ENCODE results near the gene DNLZ.

DNLZ gene

GRCh38 chr9:136358888-136359287, 4.7 kb downstream of the DNLZ start:
- Histone ChIP-seq H3F3A (ENCODE audit: insufficient read depth) (no peaks in the 10 kb centered on the region), H3K9me2 (replicated peaks; ENCODE audit: insufficient read depth, low read length) (no peaks in the 10 kb centered on the region), H2AFZ (ENCODE audit: low read depth, low read length, severe bottlenecking) (no peak overlapping the region), H3K4me2 (ENCODE audit: low read depth, low read length, poor library complexity, severe bottlenecking) (no peak overlapping the region), H3K27ac (ENCODE audit: low read depth, low read length) (no peak overlapping the region), H3K9ac (ENCODE audit: low read length) (no peak overlapping the region), H3K36me3 (ENCODE audit: low read length) (no peaks in the 10 kb centered on the region), H3K27me3 (ENCODE audit: low read length) (no peaks in the 10 kb centered on the region), H3K9me3 (ENCODE audit: insufficient read depth, low read length) (no peaks in the 10 kb centered on the region), H3K4me3 (ENCODE audit: insufficient read depth, low read length, poor library complexity, severe bottlenecking) (no peak overlapping the region), H4K20me1 (ENCODE audit: low read depth, low read length) (no peaks in the 10 kb centered on the region), H3K79me2 (ENCODE audit: insufficient read depth, low read length) (no peaks in the 10 kb centered on the region)
- no peak for TF ChIP-seq EZH2phosphoT487 (conservative IDR thresholded peaks at IDR 0.05; ENCODE audit: low read length)
- TF ChIP-seq, protein P1, sequence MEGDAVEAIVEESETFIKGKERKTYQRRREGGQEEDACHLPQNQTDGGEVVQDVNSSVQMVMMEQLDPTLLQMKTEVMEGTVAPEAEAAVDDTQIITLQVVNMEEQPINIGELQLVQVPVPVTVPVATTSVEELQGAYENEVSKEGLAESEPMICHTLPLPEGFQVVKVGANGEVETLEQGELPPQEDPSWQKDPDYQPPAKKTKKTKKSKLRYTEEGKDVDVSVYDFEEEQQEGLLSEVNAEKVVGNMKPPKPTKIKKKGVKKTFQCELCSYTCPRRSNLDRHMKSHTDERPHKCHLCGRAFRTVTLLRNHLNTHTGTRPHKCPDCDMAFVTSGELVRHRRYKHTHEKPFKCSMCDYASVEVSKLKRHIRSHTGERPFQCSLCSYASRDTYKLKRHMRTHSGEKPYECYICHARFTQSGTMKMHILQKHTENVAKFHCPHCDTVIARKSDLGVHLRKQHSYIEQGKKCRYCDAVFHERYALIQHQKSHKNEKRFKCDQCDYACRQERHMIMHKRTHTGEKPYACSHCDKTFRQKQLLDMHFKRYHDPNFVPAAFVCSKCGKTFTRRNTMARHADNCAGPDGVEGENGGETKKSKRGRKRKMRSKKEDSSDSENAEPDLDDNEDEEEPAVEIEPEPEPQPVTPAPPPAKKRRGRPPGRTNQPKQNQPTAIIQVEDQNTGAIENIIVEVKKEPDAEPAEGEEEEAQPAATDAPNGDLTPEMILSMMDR (IDR thresholded peaks at IDR 0.05; ENCODE audit: insufficient read depth, low read length, poor library complexity, severe bottlenecking), result no peak

GRCh38 chr9:136358016-136358415, 5.5 kb downstream of the DNLZ start:
- H3K27ac ChIP-seq (ENCODE audit: low read depth, low read length), result no peak overlapping the region
- no peaks in the 10 kb centered on the region for H3F3A ChIP-seq (ENCODE audit: insufficient read depth)
- no peak overlapping the region for H3K4me2 ChIP-seq (ENCODE audit: low read depth, low read length, poor library complexity, severe bottlenecking)
- no peaks in the 10 kb centered on the region for H3K9me3 ChIP-seq (ENCODE audit: insufficient read depth, low read length)
- H3K9me2 ChIP-seq (replicated peaks; ENCODE audit: insufficient read depth, low read length), result no peaks in the 10 kb centered on the region
- no peaks in the 10 kb centered on the region for H3K79me2 ChIP-seq (ENCODE audit: insufficient read depth, low read length)
- TF ChIP-seq, protein P1 (IDR thresholded peaks at IDR 0.05; ENCODE audit: insufficient read depth, low read length, poor library complexity, severe bottlenecking), result no peak
- no peak for TF ChIP-seq EZH2phosphoT487 (conservative IDR thresholded peaks at IDR 0.05; ENCODE audit: low read length)
- H2AFZ ChIP-seq (ENCODE audit: low read depth, low read length, severe bottlenecking), result no peak overlapping the region
- no peak overlapping the region for H3K9ac ChIP-seq (ENCODE audit: low read length)
- H4K20me1 ChIP-seq (ENCODE audit: low read depth, low read length), result no peaks in the 10 kb centered on the region
- H3K36me3 ChIP-seq (ENCODE audit: low read length), result no peaks in the 10 kb centered on the region
- H3K4me3 ChIP-seq (ENCODE audit: insufficient read depth, low read length, poor library complexity, severe bottlenecking), result no peak overlapping the region
- H3K27me3 ChIP-seq (ENCODE audit: low read length), result no peaks in the 10 kb centered on the region

DNA sequence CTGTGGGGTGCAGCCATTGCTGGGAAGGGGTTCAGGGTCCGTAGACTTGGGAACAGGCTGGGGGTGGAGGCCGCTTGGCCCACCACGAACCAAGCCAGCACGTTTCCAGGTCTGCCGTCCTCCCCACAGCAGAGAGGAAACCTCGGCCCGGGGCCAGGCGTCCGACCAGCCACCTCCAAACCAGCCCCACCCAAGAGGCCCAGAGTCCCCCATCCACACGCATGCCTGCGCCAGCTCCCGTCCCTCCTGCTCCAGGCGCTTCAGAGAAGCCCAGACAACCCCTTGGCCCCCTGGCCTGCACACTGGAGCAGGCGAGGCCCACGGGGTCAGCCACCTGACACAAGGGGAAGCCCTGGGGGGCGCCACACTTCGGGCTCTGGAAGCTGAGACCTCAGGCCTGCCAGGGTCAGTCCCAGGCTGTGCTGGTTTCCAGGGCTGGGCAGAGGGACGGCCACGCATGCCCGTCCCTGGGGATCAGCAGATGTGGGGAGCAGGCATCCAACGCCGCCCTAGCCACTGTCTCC, 6.3 kb downstream of the DNLZ start:
- TF ChIP-seq EZH2phosphoT487 (conservative IDR thresholded peaks at IDR 0.05; ENCODE audit: low read length), result no peak
- TF ChIP-seq, protein P1 (IDR thresholded peaks at IDR 0.05; ENCODE audit: insufficient read depth, low read length, poor library complexity, severe bottlenecking), result no peak
- H2AFZ ChIP-seq (ENCODE audit: low read depth, low read length, severe bottlenecking), result no peak overlapping the region
- no peaks in the 10 kb centered on the region for H3K36me3 ChIP-seq (ENCODE audit: low read length)
- H3K4me3 ChIP-seq (ENCODE audit: insufficient read depth, low read length, poor library complexity, severe bottlenecking), result no peak overlapping the region
- H3K9ac ChIP-seq (ENCODE audit: low read length), result no peak overlapping the region
- no peak overlapping the region for H3K27ac ChIP-seq (ENCODE audit: low read depth, low read length)
- no peaks in the 10 kb centered on the region for H3K9me3 ChIP-seq (ENCODE audit: insufficient read depth, low read length)
- no peaks in the 10 kb centered on the region for H3K79me2 ChIP-seq (ENCODE audit: insufficient read depth, low read length)
- no peak overlapping the region for H3K4me2 ChIP-seq (ENCODE audit: low read depth, low read length, poor library complexity, severe bottlenecking)
- no peaks in the 10 kb centered on the region for H3K9me2 ChIP-seq (replicated peaks; ENCODE audit: insufficient read depth, low read length)
- no peaks in the 10 kb centered on the region for H3K27me3 ChIP-seq (ENCODE audit: low read length)
- no peaks in the 10 kb centered on the region for H4K20me1 ChIP-seq (ENCODE audit: low read depth, low read length)
- no peaks in the 10 kb centered on the region for H3F3A ChIP-seq (ENCODE audit: insufficient read depth)
